ENCODE measurements around the gene TAOK1. TPM values are rescaled to one million over a fixed set of nuclear protein-coding genes. Genes with fewer than 3 reads are reported as not detected.
"Not testable (repeated sequence)": the region's sequence is repeated elsewhere in the genome, so short reads cannot be mapped to it uniquely, and the experiment has no call there.

The TAOK1 gene
- total RNA-seq, 1 donor from 2014 or later, result 43.0 TPM

- intact Hi-C loops (cut with micrococcal nuclease), result no loop called here
- DNase-seq (no peak), ATAC-seq (no peak)
These were observed 30.0 kb downstream of the TAOK1 start for GRCh38 chr17:29420128-29420527.

- ATAC-seq, result no peak
- intact Hi-C loops (cut with micrococcal nuclease), result no loop called here
- DNase-seq, result no peak
These were observed 40.1 kb downstream of the TAOK1 start for GRCh38 chr17:29430275-29430674.

GRCh38 chr17:29433541-29433940 is 43.4 kb downstream of the TAOK1 start:
- ATAC-seq (peak; percentile 54), DNase-seq (no peak)
- intact Hi-C loops (cut with micrococcal nuclease), result no loop called here

GRCh38 chr17:29434550-29434949 is 44.4 kb downstream of the TAOK1 start:
- intact Hi-C loops (cut with micrococcal nuclease), result no loop called here
- DNase-seq, result no peak

GRCh38 chr17:29442451-29442850 is 52.3 kb downstream of the TAOK1 start:
- ATAC-seq (no peak), DNase-seq (no peak)
- intact Hi-C loops (cut with micrococcal nuclease), result no loop called here

More at GRCh38 chr17:29434550-29434949, 44.4 kb downstream of the TAOK1 start:
- no peak for ATAC-seq

GRCh38 chr17:29443041-29443739 is 53.0 kb downstream of the TAOK1 start:
- DNase-seq (no peak), ATAC-seq (no peak)
- intact Hi-C loops (cut with micrococcal nuclease), result no loop called here

GRCh38 chr17:29444589-29444988 is 54.4 kb downstream of the TAOK1 start:
- intact Hi-C loops (cut with micrococcal nuclease), result no loop called here
- ATAC-seq (peak; percentile 40), DNase-seq (no peak)

- intact Hi-C loops (cut with micrococcal nuclease), result no loop called here
- ATAC-seq (no peak), DNase-seq (no peak)
These were observed 55.7 kb downstream of the TAOK1 start for GRCh38 chr17:29445844-29446243.

- intact Hi-C loops (cut with micrococcal nuclease), result no loop called here
- DNase-seq (no peak), ATAC-seq (peak; percentile 23)
These were observed 59.9 kb downstream of the TAOK1 start for GRCh38 chr17:29449865-29450671.

GRCh38 chr17:29451121-29451742 is 61.1 kb downstream of the TAOK1 start:
- ATAC-seq, result peak; percentile 63
- intact Hi-C loops (cut with micrococcal nuclease), result no loop called here

GRCh38 chr17:29458066-29458465 is 67.9 kb downstream of the TAOK1 start:
- DNase-seq (no peak), ATAC-seq (no peak)
- intact Hi-C loops (cut with micrococcal nuclease), result no loop called here

More at GRCh38 chr17:29451121-29451742, 61.1 kb downstream of the TAOK1 start:
- DNase-seq, result no peak

- intact Hi-C loops (cut with micrococcal nuclease), result no loop called here
- ATAC-seq (peak; percentile 51), DNase-seq (no peak)
These were observed 71.5 kb downstream of the TAOK1 start for GRCh38 chr17:29461483-29462206.

- ATAC-seq (no peak), DNase-seq (no peak)
- intact Hi-C loops (cut with micrococcal nuclease), result no loop called here
These were observed 79.1 kb downstream of the TAOK1 start for GRCh38 chr17:29469276-29469675.

GRCh38 chr17:29473437-29473836 is 83.3 kb downstream of the TAOK1 start:
- DNase-seq; ATAC-seq; intact Hi-C loops (cut with micrococcal nuclease): not testable (repeated sequence)

- ATAC-seq, result no peak
- intact Hi-C loops (cut with micrococcal nuclease), result no loop called here
- no peak for DNase-seq
These were observed 84.1 kb downstream of the TAOK1 start for GRCh38 chr17:29474297-29474696.

GRCh38 chr17:29475891-29476290 is 85.7 kb downstream of the TAOK1 start:
- ATAC-seq (no peak), DNase-seq (no peak)
- intact Hi-C loops (cut with micrococcal nuclease), result no loop called here

- DNase-seq; ATAC-seq; intact Hi-C loops (cut with micrococcal nuclease): not testable (repeated sequence)
These were observed 90.2 kb downstream of the TAOK1 start for GRCh38 chr17:29480249-29480928.

- intact Hi-C loops (cut with micrococcal nuclease), result no loop called here
- ATAC-seq (no peak), DNase-seq (no peak)
These were observed 93.3 kb downstream of the TAOK1 start for GRCh38 chr17:29483503-29483902.

GRCh38 chr17:29495011-29495410 is 104.8 kb downstream of the TAOK1 start:
- ATAC-seq (no peak), DNase-seq (no peak)
- intact Hi-C loops (cut with micrococcal nuclease), result no loop called here
